Frontal cortex (tissue), 4 donors: ENCODE data around the gene RPS6KA3. TPM values are rescaled to one million over a fixed set of nuclear protein-coding genes. Genes with fewer than 3 reads are reported as not detected.
"Not testable (repeated sequence)": the region's sequence is repeated elsewhere in the genome, so short reads cannot be mapped to it uniquely, and the experiment has no call there.

Experiments
- DNase-seq, 2 donors: peaks; one replicate each; pipeline ENCODE4 v3.0.0; 2012; ENCODE audit warnings: low spot score in 2 of 2
- FAIRE-seq: peaks from 2 replicates; lab custom pipeline; 2012; peaks lifted over from hg19 to GRCh38; lab: Jason Lieb, UNC
- total RNA-seq: library from RNA; depleted of rRNA; stranded (reverse); fragments of >200 nt; gene quantifications from one replicate; pipeline ENCODE4 v1.2.3, GENCODE V29; 2014
- donor health status: control.
- donor health status: control.
- donor health status: control.

RPS6KA3 gene
- total RNA-seq, 1 donor from 2014 or later = 24.9 TPM

DNA sequence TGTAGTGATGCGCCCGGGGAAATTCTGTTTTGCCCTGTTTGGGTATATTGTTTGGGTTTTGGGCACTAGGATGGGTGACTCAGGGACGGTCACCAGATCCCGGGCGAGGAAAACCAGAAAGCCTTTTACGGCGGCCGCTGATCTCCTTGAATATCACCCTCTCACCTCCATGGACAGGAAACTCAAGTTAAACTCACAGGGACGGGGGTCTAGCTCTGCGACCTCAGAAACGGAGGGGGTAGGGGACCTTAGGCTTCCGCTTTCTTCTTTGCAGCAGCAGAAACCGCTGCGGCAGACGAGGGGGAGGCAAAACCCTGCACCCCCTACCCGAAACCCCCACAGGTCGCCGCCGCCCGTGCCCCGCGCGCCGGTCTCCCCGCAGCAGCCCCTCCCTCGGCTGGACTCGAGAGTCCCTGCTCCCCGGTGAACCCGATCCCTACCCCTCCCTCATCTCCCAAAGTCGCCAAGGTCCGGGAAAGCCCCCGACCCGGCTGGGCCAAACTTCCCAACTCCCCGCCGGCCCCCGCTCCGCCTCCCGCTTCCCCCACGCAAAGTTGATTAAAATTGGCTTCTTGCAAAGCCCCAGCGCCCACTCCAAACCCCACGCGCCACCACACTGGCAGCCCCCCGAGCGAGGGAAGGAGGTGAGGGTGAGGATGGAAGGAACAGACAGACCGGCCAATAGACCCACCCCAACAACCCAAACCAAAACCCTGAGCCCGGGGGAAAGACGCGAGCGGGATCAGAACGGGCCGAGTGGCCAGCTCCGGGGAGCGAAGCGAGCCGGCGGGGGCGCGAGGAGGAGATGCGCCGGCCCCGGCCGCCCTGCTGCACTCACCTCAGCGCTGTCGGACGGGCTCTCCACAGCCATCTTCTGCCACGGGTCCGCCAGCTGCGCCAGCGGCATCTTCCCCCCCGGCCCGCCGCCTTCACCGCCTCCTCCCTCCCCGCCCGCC lies 705 bp downstream of the RPS6KA3 start:
- FAIRE-seq = no peak

GRCh38 chrX:20265221-20265725 lies 1.4 kb downstream of the RPS6KA3 start:
- DNase-seq = peak; percentile 22 to 36
- FAIRE-seq = no peak

More for the DNA sequence above, 705 bp downstream of the RPS6KA3 start:
- peak; percentile 4 to 29 for DNase-seq

GRCh38 chrX:20263474-20263873 lies 3.2 kb downstream of the RPS6KA3 start:
- DNase-seq (no peak), FAIRE-seq (no peak)

- FAIRE-seq (no peak), DNase-seq (no peak)
Observed at GRCh38 chrX:20260885-20261284, 5.8 kb downstream of the RPS6KA3 start.

- DNase-seq (no peak), FAIRE-seq (no peak)
Observed at GRCh38 chrX:20254712-20255299, 11.9 kb downstream of the RPS6KA3 start.

GRCh38 chrX:20253232-20253543 lies 13.5 kb downstream of the RPS6KA3 start:
- DNase-seq (no peak), FAIRE-seq (no peak)

DNA sequence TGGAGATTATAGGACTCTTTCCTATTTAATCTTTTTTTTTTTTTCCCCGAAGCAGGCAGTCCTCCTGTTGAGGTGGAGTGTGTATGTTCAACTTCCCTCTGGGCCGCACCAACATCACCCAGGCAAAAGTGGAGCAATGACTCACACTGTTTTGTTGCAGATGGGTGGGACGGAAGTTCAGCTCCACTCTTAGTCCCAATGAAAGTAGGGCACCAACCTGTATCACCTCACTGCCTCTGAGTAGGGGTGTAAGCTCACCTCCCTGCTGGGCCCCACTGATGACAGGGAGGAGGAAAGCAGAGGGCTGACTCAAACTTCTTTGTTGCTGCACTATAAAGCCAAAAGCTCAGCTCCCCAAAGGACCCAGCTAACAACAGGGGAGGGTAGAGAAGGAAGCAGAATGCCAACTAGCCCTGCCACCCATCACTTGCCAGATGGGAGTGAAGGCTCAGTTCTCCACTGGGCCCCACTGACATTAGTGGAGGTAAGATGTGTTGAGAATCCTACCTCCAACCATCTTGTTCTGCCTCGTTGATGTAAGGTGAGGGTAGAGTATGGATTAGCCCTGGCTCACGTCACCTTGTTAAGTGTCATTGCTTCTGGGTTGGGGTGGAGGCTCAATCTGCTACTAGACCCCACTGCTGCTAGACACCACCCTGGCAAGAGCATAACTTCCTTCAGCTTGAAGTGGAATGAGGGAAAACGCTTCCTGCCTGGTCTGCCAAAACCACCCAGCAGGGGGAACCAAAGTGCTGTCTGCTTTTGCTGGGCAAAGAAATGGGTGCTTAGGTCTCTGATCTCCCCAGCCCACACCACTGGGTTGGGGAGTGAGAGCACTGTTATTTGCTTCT lies 14.1 kb downstream of the RPS6KA3 start:
- DNase-seq (no peak), FAIRE-seq (no peak)

- FAIRE-seq (no peak), DNase-seq (no peak)
Observed at GRCh38 chrX:20251691-20252090, 15.0 kb downstream of the RPS6KA3 start.

- not testable (repeated sequence) for FAIRE-seq, DNase-seq
Observed at GRCh38 chrX:20250146-20250545, 16.6 kb downstream of the RPS6KA3 start.

GRCh38 chrX:20248592-20249192 lies 18.0 kb downstream of the RPS6KA3 start:
- DNase-seq (no peak), FAIRE-seq (no peak)

DNA sequence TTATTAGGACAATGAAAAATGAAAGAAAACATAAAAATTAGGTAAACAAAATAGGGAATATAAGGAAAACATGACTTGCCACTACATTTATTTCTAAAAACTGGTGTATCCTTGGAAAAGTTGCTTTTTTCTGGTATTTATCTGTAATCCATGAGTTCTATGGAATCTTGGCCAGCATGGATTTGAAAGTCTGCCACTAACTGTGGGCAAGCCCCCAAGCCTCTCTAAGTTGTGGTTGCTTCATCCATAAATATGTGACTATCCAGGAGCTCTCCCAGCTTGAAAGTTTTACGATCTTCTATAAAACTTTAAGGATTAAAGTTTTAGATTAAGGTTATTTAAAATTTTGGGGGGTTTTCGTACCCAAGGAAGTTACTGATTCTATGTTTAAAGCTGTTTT lies 21.8 kb downstream of the RPS6KA3 start:
- DNase-seq = no peak
- no peak for FAIRE-seq

GRCh38 chrX:20240201-20240600 lies 26.5 kb downstream of the RPS6KA3 start:
- FAIRE-seq (no peak), DNase-seq (no peak)

DNA sequence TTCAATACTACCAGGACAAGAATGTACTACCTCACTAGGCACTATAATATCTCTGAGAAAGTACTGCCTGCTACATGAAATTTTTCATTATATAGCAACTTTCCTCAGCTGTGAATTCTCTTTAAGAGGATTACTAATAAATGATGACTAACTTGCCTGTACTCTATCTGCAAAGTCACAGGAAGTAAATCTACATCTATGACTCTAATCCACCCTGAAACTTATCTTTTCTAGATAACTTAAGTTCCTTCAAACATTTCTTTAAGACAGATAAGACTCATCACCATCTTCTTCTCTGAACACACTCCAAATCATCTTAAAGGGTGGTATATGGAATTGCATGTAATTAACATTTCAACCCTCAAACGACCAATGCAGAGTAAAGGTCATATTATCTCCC lies 28.8 kb downstream of the RPS6KA3 start:
- no peak for DNase-seq
- FAIRE-seq = no peak

DNA sequence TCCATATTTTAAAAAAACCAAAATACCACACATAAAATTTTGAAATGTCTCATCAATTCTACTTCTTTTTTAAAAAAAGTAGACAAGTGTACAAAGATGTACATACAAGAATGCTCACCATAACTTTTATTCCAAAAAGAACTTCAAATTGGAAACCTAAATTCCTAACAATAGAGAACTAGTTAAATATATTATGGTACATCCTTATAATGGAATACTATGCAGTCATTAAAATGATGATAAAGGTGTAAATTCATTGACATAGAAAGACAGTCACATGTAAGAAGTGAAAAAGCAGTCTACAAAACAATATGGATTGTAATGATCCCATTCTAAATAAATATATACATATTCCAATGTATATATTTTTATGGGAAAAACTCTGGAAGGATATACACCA lies 31.0 kb downstream of the RPS6KA3 start:
- FAIRE-seq (no peak), DNase-seq (no peak)

DNA sequence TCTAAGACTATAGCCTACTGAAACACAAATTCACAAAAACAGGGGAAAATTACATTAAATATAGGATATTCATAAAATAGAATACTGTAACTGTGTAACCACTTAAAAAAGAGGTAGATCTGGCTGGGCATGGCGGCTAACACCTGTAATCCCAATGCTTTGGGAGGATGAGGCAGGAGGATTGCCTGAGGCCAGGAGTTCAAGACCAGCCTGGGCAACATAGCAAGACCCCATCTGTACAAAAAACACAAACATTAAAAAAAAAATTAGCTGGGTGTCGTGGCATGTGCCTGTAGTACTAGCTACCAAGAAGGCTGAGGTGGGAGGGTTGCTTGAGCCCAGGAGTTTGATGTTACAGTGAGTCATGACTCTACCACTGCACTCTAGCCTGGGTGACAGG lies 33.4 kb downstream of the RPS6KA3 start:
- FAIRE-seq = no peak
- DNase-seq = no peak

DNA sequence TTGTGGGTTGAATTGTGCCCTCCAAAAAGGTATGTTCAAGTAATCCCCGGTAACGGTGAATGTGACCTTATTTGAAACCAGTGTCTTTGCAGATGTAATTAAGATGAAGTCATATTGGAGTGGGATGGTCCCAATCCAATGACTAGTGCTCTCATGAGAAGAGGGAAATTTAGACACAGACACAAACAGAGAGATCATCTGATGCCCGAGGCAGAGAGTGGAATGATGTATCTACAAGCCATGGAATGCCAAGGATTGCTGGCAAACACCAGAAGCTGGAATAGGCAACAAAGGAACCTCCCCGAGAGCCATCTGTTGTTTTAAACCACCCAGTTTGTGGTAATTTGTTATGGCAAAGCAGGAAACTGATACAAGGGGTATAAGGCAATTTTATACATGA lies 35.1 kb downstream of the RPS6KA3 start:
- no peak for DNase-seq
- FAIRE-seq = no peak

- DNase-seq (no peak), FAIRE-seq (no peak)
Observed at GRCh38 chrX:20230406-20230805, 36.3 kb downstream of the RPS6KA3 start.

GRCh38 chrX:20229155-20229554 lies 37.6 kb downstream of the RPS6KA3 start:
- DNase-seq (no peak), FAIRE-seq (no peak)

- FAIRE-seq (no peak), DNase-seq (no peak)
Observed at GRCh38 chrX:20228245-20228644, 38.5 kb downstream of the RPS6KA3 start.

GRCh38 chrX:20227116-20227515 lies 39.6 kb downstream of the RPS6KA3 start:
- no peak for FAIRE-seq
- no peak for DNase-seq
